Skeletal muscle tissue (tissue), 4 donors: ENCODE measurements around the gene PHACTR1. TPM values are rescaled to one million over a fixed set of nuclear protein-coding genes. Genes with fewer than 3 reads are reported as not detected.
"Not testable (repeated sequence)": the region's sequence is repeated elsewhere in the genome, so short reads cannot be mapped to it uniquely, and the experiment has no call there.

Experiments used
- H3K27ac ChIP-seq: one replicate; pipeline ENCODE4 v1.7.0; 2013; ENCODE audit warnings: mild to moderate bottlenecking, low read depth, low read length, inconsistent platforms
- H3K27me3 ChIP-seq, 3 donors: one replicate each; pipeline ENCODE4 v1.7.0; 2013; ENCODE audit warnings: low read length in 3 of 3; ENCODE audit not compliant: control insufficient read depth in 3 of 3, insufficient read depth in 3 of 3
- H3K36me3 ChIP-seq, 3 donors: one replicate each; pipeline ENCODE4 v1.7.0; 2013; ENCODE audit warnings: low read length in 3 of 3; ENCODE audit not compliant: control insufficient read depth in 3 of 3, insufficient read depth in 3 of 3
- H3K4me1 ChIP-seq, 3 donors: one replicate each; pipeline ENCODE4 v1.7.0; 2013; ENCODE audit warnings: low read length in 3 of 3, mild to moderate bottlenecking in 3 of 3; ENCODE audit not compliant: control insufficient read depth in 3 of 3, insufficient read depth in 3 of 3
- H3K4me3 ChIP-seq, 3 donors: one replicate each; pipeline ENCODE4 v1.7.0; 2013; ENCODE audit warnings: low read length in 3 of 3
- H3K9ac ChIP-seq, 3 donors: one replicate each; pipeline ENCODE4 v1.7.0; 2013; ENCODE audit warnings: low read length in 3 of 3, mild to moderate bottlenecking in 3 of 3, moderate library complexity in 2 of 3, low read depth in 1 of 3
- H3K9me3 ChIP-seq, 3 donors: one replicate each; pipeline ENCODE4 v1.7.0; 2013; ENCODE audit warnings: low read length in 3 of 3; ENCODE audit not compliant: control insufficient read depth in 3 of 3
- total RNA-seq: library from RNA; depleted of rRNA; stranded (reverse); fragments of >200 nt; gene quantifications from one replicate; pipeline ENCODE4 v1.2.3, GENCODE V29; 2014
- donor health status: Osteomylitis.

Gene PHACTR1
- total RNA-seq, 1 donor from 2014 or later = 5.7 TPM

GRCh38 chr6:13131935-13132661, 415.5 kb downstream of the PHACTR1 start:
- no peaks in the 10 kb centered on the region for H3K4me1 ChIP-seq
- H3K4me3 ChIP-seq = no peak overlapping the region
- H3K27me3 ChIP-seq = peaks cover 0 to 3% (median 0%) of the 10 kb centered on the region in 3 donors
- H3K27ac ChIP-seq = no peak overlapping the region
- no peaks in the 10 kb centered on the region for H3K9me3 ChIP-seq
- no peaks in the 10 kb centered on the region for H3K36me3 ChIP-seq
- H3K9ac ChIP-seq = no peak overlapping the region

GRCh38 chr6:13133894-13134293, 417.3 kb downstream of the PHACTR1 start:
- H3K4me3 ChIP-seq, H3K27ac ChIP-seq, H3K27me3 ChIP-seq: not testable (repeated sequence)

GRCh38 chr6:13135152-13135551, 418.6 kb downstream of the PHACTR1 start:
- Histone ChIP-seq H3K27me3 (peaks cover 0 to 3% (median 0%) of the 10 kb centered on the region in 3 donors), H3K9ac (no peak overlapping the region), H3K36me3 (no peaks in the 10 kb centered on the region), H3K9me3 (no peaks in the 10 kb centered on the region), H3K4me1 (no peaks in the 10 kb centered on the region), H3K4me3 (no peak overlapping the region), H3K27ac (no peak overlapping the region)

More at GRCh38 chr6:13133894-13134293, 417.3 kb downstream of the PHACTR1 start:
- H3K36me3 ChIP-seq, H3K9me3 ChIP-seq, H3K9ac ChIP-seq, H3K4me1 ChIP-seq: not testable (repeated sequence)

- Histone ChIP-seq H3K27me3 (no peaks in the 10 kb centered on the region), H3K9me3 (no peaks in the 10 kb centered on the region), H3K4me3 (no peak overlapping the region), H3K36me3 (no peaks in the 10 kb centered on the region), H3K27ac (no peak overlapping the region), H3K9ac (no peak overlapping the region), H3K4me1 (no peaks in the 10 kb centered on the region)
Measured at GRCh38 chr6:13139119-13139518, 422.6 kb downstream of the PHACTR1 start.

GRCh38 chr6:13140980-13141379, 424.4 kb downstream of the PHACTR1 start:
- H3K4me1 ChIP-seq = no peaks in the 10 kb centered on the region
- H3K27me3 ChIP-seq = no peaks in the 10 kb centered on the region
- H3K36me3 ChIP-seq = no peaks in the 10 kb centered on the region
- no peaks in the 10 kb centered on the region for H3K9me3 ChIP-seq
- no peak overlapping the region for H3K27ac ChIP-seq
- H3K4me3 ChIP-seq = no peak overlapping the region
- H3K9ac ChIP-seq = no peak overlapping the region

- H3K27me3 ChIP-seq = no peaks in the 10 kb centered on the region
- H3K4me3 ChIP-seq = no peak overlapping the region
- H3K4me1 ChIP-seq = no peaks in the 10 kb centered on the region
- H3K9me3 ChIP-seq = no peaks in the 10 kb centered on the region
- H3K9ac ChIP-seq = no peak overlapping the region
- no peaks in the 10 kb centered on the region for H3K36me3 ChIP-seq
- no peak overlapping the region for H3K27ac ChIP-seq
Measured at GRCh38 chr6:13141387-13141786, 424.8 kb downstream of the PHACTR1 start.

GRCh38 chr6:13142611-13143010, 426.0 kb downstream of the PHACTR1 start:
- no peaks in the 10 kb centered on the region for H3K9me3 ChIP-seq

GRCh38 chr6:13146442-13146841, 429.9 kb downstream of the PHACTR1 start:
- Histone ChIP-seq H3K36me3 (no peaks in the 10 kb centered on the region), H3K4me3 (no peak overlapping the region), H3K9ac (no peak overlapping the region), H3K4me1 (no peaks in the 10 kb centered on the region), H3K9me3 (no peaks in the 10 kb centered on the region), H3K27me3 (no peaks in the 10 kb centered on the region), H3K27ac (no peak overlapping the region)

More at GRCh38 chr6:13142611-13143010, 426.0 kb downstream of the PHACTR1 start:
- no peaks in the 10 kb centered on the region for H3K4me1 ChIP-seq
- H3K27ac ChIP-seq = no peak overlapping the region
- H3K36me3 ChIP-seq = no peaks in the 10 kb centered on the region
- H3K27me3 ChIP-seq = no peaks in the 10 kb centered on the region
- no peak overlapping the region for H3K4me3 ChIP-seq
- no peak overlapping the region for H3K9ac ChIP-seq

GRCh38 chr6:13147376-13147775, 430.8 kb downstream of the PHACTR1 start:
- no peak overlapping the region for H3K9ac ChIP-seq
- H3K4me1 ChIP-seq = no peaks in the 10 kb centered on the region
- H3K4me3 ChIP-seq = no peak overlapping the region
- H3K27me3 ChIP-seq = no peaks in the 10 kb centered on the region
- H3K27ac ChIP-seq = no peak overlapping the region
- no peaks in the 10 kb centered on the region for H3K9me3 ChIP-seq
- no peaks in the 10 kb centered on the region for H3K36me3 ChIP-seq

- H3K4me3 ChIP-seq = no peak overlapping the region
- no peak overlapping the region for H3K9ac ChIP-seq
- no peaks in the 10 kb centered on the region for H3K36me3 ChIP-seq
- no peaks in the 10 kb centered on the region for H3K27me3 ChIP-seq
- H3K9me3 ChIP-seq = no peaks in the 10 kb centered on the region
- no peaks in the 10 kb centered on the region for H3K4me1 ChIP-seq
- H3K27ac ChIP-seq = no peak overlapping the region
Measured at GRCh38 chr6:13147782-13148181, 431.2 kb downstream of the PHACTR1 start.
